HCT116 (cell line): Measurements from ENCODE around the gene DPP10. TPM values are rescaled to one million over a fixed set of nuclear protein-coding genes. Genes with fewer than 3 reads are reported as not detected.

Source experiments
- ATAC-seq: fragments of 200-7000 bp; cut with Tn5 transposase; 2 replicates; pipeline ENCODE4 v1.9.1; 2020; ENCODE audit warnings: mild to moderate bottlenecking, moderate library complexity
- BruUV-seq: library from RNA; stranded (reverse); fragments of 400-500 nt; replicated peaks from 2 replicates; lab custom pipeline; 2021; lab: Mats Ljungman, UMichigan
- CTCF ChIA-PET: fragments of 300-600 bp; sonication (Branson Sonifier 250); formaldehyde crosslinking; loops from one replicate; lab custom pipeline; 2021; ENCODE audit warnings: antibody characterized with exemption; lab: Charles Lee
- POLR2A ChIA-PET: fragments of 300-600, 350-600 bp; sonication (Branson Sonifier 250); formaldehyde crosslinking; loops from one replicate; lab custom pipeline; 2021; ENCODE audit warnings: antibody characterized with exemption; lab: Charles Lee
- RAD21 ChIA-PET, 2 experiments: fragments of 300-600 bp; sonication (Branson Sonifier 250); formaldehyde crosslinking; loops; one replicate each; lab custom pipeline; 2023; ENCODE audit warnings: low total read pairs in 2 of 2; ENCODE audit not compliant: uncharacterized antibody in 2 of 2, unreplicated experiment in 2 of 2, low non-redundant PET in 1 of 2; lab: Charles Lee
- DNase-seq: peaks from one replicate; pipeline ENCODE4 v3.0.0-alpha.2; 2010; ENCODE audit warnings: low read depth, low spot score
- H2AFZ ChIP-seq: fragments of 200-600 bp; shearing (Covaris generic), sonication (generic); 2 replicates; pipeline ENCODE4 v1.6.1; 2017; ENCODE audit warnings: low read depth, mixed run types, mixed read lengths, antibody characterized with exemption, low read length; ENCODE audit not compliant: poor library complexity, severe bottlenecking
- H3K27ac ChIP-seq: 2 replicates; pipeline ENCODE4 v1.5.1; 2012; ENCODE audit warnings: low read depth, low read length
- H3K27me3 ChIP-seq: fragments of 200-600 bp; sonication (generic); 2 replicates; pipeline ENCODE4 v1.6.1; 2016; ENCODE audit warnings: mixed run types, low read length, mixed read lengths; ENCODE audit not compliant: insufficient read depth
- H3K36me3 ChIP-seq, 2 experiments: fragments of 200-500 bp in 1 of 2; fragments of 200-600 bp in 1 of 2; sonication (Bioruptor generic) in 1 of 2; sonication (generic) in 1 of 2; 2 replicates each; pipeline versions ENCODE4 v1.5.1 to v1.6.1; 2014 to 2016; ENCODE audit warnings: low read length in 2 of 2, inconsistent platforms in 1 of 2, mixed read lengths in 1 of 2, mixed run types in 1 of 2; ENCODE audit not compliant: insufficient read depth in 2 of 2, control insufficient read depth in 1 of 2
- H3K4me1 ChIP-seq, 2 experiments: fragments of 200-600 bp in 1 of 2; sonication (generic) in 1 of 2; 2 replicates each; pipeline versions ENCODE4 v1.5.1 to v1.6.1; 2012 to 2017; ENCODE audit warnings: low read length in 2 of 2, inconsistent platforms in 1 of 2, mild to moderate bottlenecking in 1 of 2, mixed read lengths in 1 of 2, mixed run types in 1 of 2, moderate library complexity in 1 of 2; ENCODE audit not compliant: insufficient read depth in 2 of 2, control insufficient read depth in 1 of 2
- H3K4me2 ChIP-seq: fragments of 200-600 bp; sonication (generic); 2 replicates; pipeline ENCODE4 v1.6.1; 2017; ENCODE audit warnings: mixed run types, low read length, mixed read lengths
- H3K4me3 ChIP-seq, 2 experiments: fragments of 200-600 bp in 1 of 2; sonication (generic) in 1 of 2; replicated peaks in 1 of 2; 2 replicates each; pipeline ENCODE4 v1.5.1; 2011 to 2016; ENCODE audit warnings: low read length in 2 of 2, control low read depth in 1 of 2, low read depth in 1 of 2, mild to moderate bottlenecking in 1 of 2, mixed read lengths in 1 of 2, mixed run types in 1 of 2
- H3K79me2 ChIP-seq: fragments of 200-600 bp; sonication (generic); 2 replicates; pipeline ENCODE4 v1.6.1; 2017; ENCODE audit warnings: mild to moderate bottlenecking, mixed run types, low read length, moderate library complexity, mixed read lengths; ENCODE audit not compliant: insufficient read depth
- H3K9ac ChIP-seq: fragments of 200-600 bp; sonication (generic); 2 replicates; pipeline ENCODE4 v1.6.1; 2016; ENCODE audit warnings: low read length, mixed read lengths
- H3K9me2 ChIP-seq: fragments of 200-600 bp; sonication (generic), shearing (Covaris generic); 2 replicates; pipeline ENCODE4 v1.6.1; 2017; ENCODE audit warnings: mixed run types, mild to moderate bottlenecking, moderate library complexity; ENCODE audit not compliant: insufficient read depth
- H3K9me3 ChIP-seq, 2 experiments: fragments of 200-500 bp in 1 of 2; fragments of 200-600 bp in 1 of 2; sonication (Bioruptor generic) in 1 of 2; sonication (generic) in 1 of 2; 2 replicates each; pipeline ENCODE4 v1.6.1; 2014 to 2017; ENCODE audit warnings: low read length in 2 of 2, mixed read lengths in 2 of 2, inconsistent platforms in 1 of 2, low read depth in 1 of 2, mild to moderate bottlenecking in 1 of 2, mixed run types in 1 of 2, moderate library complexity in 1 of 2; ENCODE audit not compliant: control insufficient read depth in 1 of 2, insufficient read depth in 1 of 2
- H4K20me1 ChIP-seq: fragments of 200-600 bp; sonication (generic), shearing (Covaris generic); 2 replicates; pipeline ENCODE4 v1.6.1; 2017; ENCODE audit warnings: mixed run types, mild to moderate bottlenecking, moderate library complexity; ENCODE audit not compliant: insufficient read depth
- CTCF ChIP-seq, 3 experiments: fragments of 200-600 bp in 1 of 3; sonication (generic) in 1 of 3; IDR thresholded peaks in 2 of 3; conservative IDR thresholded peaks in 1 of 3; 2 replicates each; pipeline ENCODE4 v1.5.1; 2012 to 2017; ENCODE audit warnings: low read depth in 2 of 3, low read length in 2 of 3, antibody characterized with exemption in 1 of 3, borderline replicate concordance in 1 of 3, control low read depth in 1 of 3, mild to moderate bottlenecking in 1 of 3, mixed read lengths in 1 of 3, mixed run types in 1 of 3, moderate library complexity in 1 of 3; ENCODE audit not compliant: insufficient read depth in 1 of 3
- EGR1 ChIP-seq: IDR thresholded peaks from 2 replicates; pipeline ENCODE4 v1.6.1; 2012; ENCODE audit warnings: low read depth
- ELF1 ChIP-seq: IDR thresholded peaks from 2 replicates; pipeline ENCODE4 v1.6.1; 2012; ENCODE audit warnings: low read depth, borderline replicate concordance
- EZH2 ChIP-seq: fragments of 200-600 bp; sonication (generic); IDR thresholded peaks from 2 replicates; pipeline ENCODE4 v1.6.1; 2017; ENCODE audit warnings: antibody characterized with exemption, mixed run types
- EZH2phosphoT487 ChIP-seq: fragments of 200-600 bp; IDR thresholded peaks from 2 replicates; pipeline ENCODE4 v1.6.1; 2018; ENCODE audit warnings: antibody characterized with exemption, borderline replicate concordance
- FOSL1 ChIP-seq: IDR thresholded peaks from 2 replicates; pipeline ENCODE4 v1.6.1; 2012; ENCODE audit warnings: low read depth
- JUND ChIP-seq: IDR thresholded peaks from 2 replicates; pipeline ENCODE4 v1.6.1; 2012
- POLR2AphosphoS5 ChIP-seq: IDR thresholded peaks from 2 replicates; pipeline ENCODE4 v1.6.1; 2011; ENCODE audit warnings: mild to moderate bottlenecking, low read depth, low read length, moderate library complexity
- TCF7L2 ChIP-seq: IDR thresholded peaks from 2 replicates; pipeline ENCODE4 v1.7.0; 2011; ENCODE audit warnings: borderline replicate concordance, inconsistent platforms; ENCODE audit not compliant: insufficient read depth, insufficient read length; ENCODE audit errors: extremely low read depth
- YY1 ChIP-seq: IDR thresholded peaks from 2 replicates; pipeline ENCODE4 v1.6.1; 2011; ENCODE audit warnings: low read length, low read depth, moderate library complexity, mild to moderate bottlenecking; ENCODE audit not compliant: insufficient replicate concordance; ENCODE audit errors: extremely low read depth
- intact Hi-C: fragments of 100-400 bp; cut with micrococcal nuclease; formaldehyde crosslinking; loops from 2 replicates; pipeline ENCODE4 v1.10.0; 2022
- total RNA-seq: library from RNA; stranded (reverse); gene quantifications from one replicate; pipeline ENCODE4 v1.2.1, GENCODE V29; 2021; ENCODE audit not compliant: unreplicated experiment
- TF ChIP-seq, protein P1 (sequence below): IDR thresholded peaks from 2 replicates; pipeline ENCODE4 v1.6.1; 2011; ENCODE audit warnings: mild to moderate bottlenecking, low read length, moderate library complexity; ENCODE audit not compliant: insufficient replicate concordance; ENCODE audit errors: extremely low read depth

DPP10 gene
- total RNA-seq, 1 experiment from 2014 or later, result not detected

GRCh38 chr2:115529627-115530026 is 1087.2 kb downstream of the DPP10 start:
- RAD21 ChIA-PET, result no interaction called here
- CTCF ChIA-PET, result no interaction called here
- POLR2A ChIA-PET, result no interaction called here

More at GRCh38 chr2:115529627-115530026, 1087.2 kb downstream of the DPP10 start:
- no peak for DNase-seq
- no peak overlapping the region for H3K4me2 ChIP-seq
- H3K9me2 ChIP-seq, result no peaks in the 10 kb centered on the region
- no peaks in the 10 kb centered on the region for H3K79me2 ChIP-seq
- no peak overlapping the region for H2AFZ ChIP-seq
- H3K36me3 ChIP-seq, result no peaks in the 10 kb centered on the region
- ATAC-seq, result no peak
- peaks cover 4 to 7% of the 10 kb centered on the region in 2 experiments; a peak in 2 of 4 replicates for H3K9me3 ChIP-seq
- TF ChIP-seq TCF7L2, result no peak
- TF ChIP-seq, protein P1, sequence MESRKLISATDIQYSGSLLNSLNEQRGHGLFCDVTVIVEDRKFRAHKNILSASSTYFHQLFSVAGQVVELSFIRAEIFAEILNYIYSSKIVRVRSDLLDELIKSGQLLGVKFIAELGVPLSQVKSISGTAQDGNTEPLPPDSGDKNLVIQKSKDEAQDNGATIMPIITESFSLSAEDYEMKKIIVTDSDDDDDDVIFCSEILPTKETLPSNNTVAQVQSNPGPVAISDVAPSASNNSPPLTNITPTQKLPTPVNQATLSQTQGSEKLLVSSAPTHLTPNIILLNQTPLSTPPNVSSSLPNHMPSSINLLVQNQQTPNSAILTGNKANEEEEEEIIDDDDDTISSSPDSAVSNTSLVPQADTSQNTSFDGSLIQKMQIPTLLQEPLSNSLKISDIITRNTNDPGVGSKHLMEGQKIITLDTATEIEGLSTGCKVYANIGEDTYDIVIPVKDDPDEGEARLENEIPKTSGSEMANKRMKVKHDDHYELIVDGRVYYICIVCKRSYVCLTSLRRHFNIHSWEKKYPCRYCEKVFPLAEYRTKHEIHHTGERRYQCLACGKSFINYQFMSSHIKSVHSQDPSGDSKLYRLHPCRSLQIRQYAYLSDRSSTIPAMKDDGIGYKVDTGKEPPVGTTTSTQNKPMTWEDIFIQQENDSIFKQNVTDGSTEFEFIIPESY, result no peak
- TF ChIP-seq YY1, result no peak
- no peak for TF ChIP-seq POLR2AphosphoS5
- TF ChIP-seq ELF1, result no peak
- TF ChIP-seq EZH2, result no peak
- TF ChIP-seq CTCF (IDR thresholded peaks at IDR 0.05 in 2 of 3, conservative IDR thresholded peaks at IDR 0.05 in 1 of 3; ENCODE audit: borderline replicate concordance in 1 of 3, insufficient read depth in 1 of 3, low read depth in 2 of 3, low read length in 2 of 3), result no peak
- TF ChIP-seq FOSL1, result no peak
- no peak for TF ChIP-seq JUND
- TF ChIP-seq EGR1, result no peak
- TF ChIP-seq EZH2phosphoT487, result no peak
- intact Hi-C loops, result no loop called here
- H3K27me3 ChIP-seq, result no peaks in the 10 kb centered on the region
- no peaks in the 10 kb centered on the region for H4K20me1 ChIP-seq
- no peak overlapping the region for H3K9ac ChIP-seq
- H3K4me1 ChIP-seq, result no peaks in the 10 kb centered on the region
- H3K27ac ChIP-seq, result no peak overlapping the region
- no TSS peak for BruUV-seq
- H3K4me3 ChIP-seq, result no peak overlapping the region
